ENCODE data around the gene SND1.
A peak's percentile ranks its signal among the peaks of the same experiment; 100 is the strongest.

Gene SND1

DNA sequence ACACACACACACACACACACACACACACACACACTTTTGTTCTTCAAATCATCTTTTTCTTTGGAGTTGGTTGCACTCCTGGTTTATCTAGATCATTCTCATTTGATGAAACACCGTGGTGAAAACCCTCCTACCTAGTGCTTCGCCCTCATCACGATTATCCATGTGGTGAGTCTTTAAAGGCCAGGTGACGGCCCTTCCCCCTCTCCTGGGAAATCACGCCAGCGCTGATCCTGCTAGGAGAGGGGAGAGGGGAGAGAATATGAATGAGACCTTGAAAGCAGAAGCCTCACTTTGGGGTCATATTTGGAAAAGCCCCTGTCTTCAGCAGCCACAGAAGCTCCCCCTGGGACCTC, 483.1 kb downstream of the SND1 start:
- Histone ChIP-seq H3K27ac (no peak overlapping the region), H3K4me3 (peak overlapping the region; percentile 75)
- DNase-seq (ENCODE audit: low spot score) = peak; percentile 40
- TF ChIP-seq, protein P1, sequence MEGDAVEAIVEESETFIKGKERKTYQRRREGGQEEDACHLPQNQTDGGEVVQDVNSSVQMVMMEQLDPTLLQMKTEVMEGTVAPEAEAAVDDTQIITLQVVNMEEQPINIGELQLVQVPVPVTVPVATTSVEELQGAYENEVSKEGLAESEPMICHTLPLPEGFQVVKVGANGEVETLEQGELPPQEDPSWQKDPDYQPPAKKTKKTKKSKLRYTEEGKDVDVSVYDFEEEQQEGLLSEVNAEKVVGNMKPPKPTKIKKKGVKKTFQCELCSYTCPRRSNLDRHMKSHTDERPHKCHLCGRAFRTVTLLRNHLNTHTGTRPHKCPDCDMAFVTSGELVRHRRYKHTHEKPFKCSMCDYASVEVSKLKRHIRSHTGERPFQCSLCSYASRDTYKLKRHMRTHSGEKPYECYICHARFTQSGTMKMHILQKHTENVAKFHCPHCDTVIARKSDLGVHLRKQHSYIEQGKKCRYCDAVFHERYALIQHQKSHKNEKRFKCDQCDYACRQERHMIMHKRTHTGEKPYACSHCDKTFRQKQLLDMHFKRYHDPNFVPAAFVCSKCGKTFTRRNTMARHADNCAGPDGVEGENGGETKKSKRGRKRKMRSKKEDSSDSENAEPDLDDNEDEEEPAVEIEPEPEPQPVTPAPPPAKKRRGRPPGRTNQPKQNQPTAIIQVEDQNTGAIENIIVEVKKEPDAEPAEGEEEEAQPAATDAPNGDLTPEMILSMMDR (IDR thresholded peaks at IDR 0.05) = no peak

DNA sequence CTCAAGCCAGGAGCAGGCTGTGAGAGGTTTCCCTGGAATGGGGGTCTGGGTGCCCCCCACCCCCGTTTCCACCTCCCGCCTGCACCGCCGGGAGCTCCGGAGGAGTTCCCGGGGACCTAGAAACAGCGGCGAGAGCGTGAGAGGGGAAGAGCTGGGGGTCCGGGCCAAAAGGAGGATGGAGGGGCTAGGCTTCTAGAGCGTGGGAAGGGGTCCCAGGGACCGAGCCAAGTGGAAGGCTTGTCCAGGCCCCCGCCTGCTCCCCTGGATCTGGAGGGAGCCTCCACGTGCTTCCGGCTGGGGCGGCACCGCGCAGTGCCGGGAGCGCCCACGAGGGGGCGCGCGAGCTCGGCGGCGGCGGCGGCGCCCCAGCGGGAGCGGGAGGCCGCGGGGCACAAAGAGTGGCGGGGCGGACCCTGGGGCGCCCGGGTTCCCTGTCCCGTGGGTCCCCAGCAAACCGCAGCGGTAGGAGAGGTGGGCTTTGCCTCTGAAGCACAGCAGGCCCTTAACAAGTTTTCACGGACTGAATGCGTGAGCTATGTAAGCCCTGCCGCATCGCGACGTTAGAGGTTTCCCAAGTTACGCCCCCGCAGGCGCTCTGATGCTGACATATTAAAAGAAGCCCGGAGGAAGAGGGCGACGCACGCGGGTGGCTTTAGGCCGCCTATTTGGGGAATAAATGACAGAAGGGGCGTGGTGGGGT, 483.7 kb downstream of the SND1 start:
- peak; percentile 75 for DNase-seq (ENCODE audit: low spot score)
- no peak overlapping the region for H3K27ac ChIP-seq

DNA sequence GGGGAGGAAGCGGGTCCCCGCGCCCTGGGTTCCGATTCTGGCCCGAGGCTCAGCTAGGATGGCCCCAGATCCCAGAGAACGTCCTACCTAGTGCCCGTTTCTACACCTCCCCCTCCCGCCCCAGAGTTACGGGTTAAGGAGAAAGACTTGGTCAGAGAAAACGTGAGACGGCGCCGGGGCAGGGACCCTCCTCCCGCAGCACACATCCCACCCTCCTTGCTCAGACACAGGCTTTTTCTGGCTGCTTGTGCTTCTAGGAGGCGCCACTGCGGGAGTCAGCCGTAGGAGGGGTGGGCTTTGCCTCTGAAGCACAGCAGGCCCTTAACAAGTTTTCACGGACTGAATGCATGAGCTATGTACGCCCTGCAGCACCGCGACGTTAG, 484.2 kb downstream of the SND1 start:
- H3K27ac ChIP-seq = no peak overlapping the region
- DNase-seq (ENCODE audit: low spot score) = no peak
- TF ChIP-seq, protein P1 (IDR thresholded peaks at IDR 0.05) = no peak
- H3K4me3 ChIP-seq = peak overlapping the region; percentile 75

More for the DNA sequence above, 483.7 kb downstream of the SND1 start:
- peak overlapping the region; percentile 75 for H3K4me3 ChIP-seq
- TF ChIP-seq, protein P1 (IDR thresholded peaks at IDR 0.05) = peak; percentile 85

DNA sequence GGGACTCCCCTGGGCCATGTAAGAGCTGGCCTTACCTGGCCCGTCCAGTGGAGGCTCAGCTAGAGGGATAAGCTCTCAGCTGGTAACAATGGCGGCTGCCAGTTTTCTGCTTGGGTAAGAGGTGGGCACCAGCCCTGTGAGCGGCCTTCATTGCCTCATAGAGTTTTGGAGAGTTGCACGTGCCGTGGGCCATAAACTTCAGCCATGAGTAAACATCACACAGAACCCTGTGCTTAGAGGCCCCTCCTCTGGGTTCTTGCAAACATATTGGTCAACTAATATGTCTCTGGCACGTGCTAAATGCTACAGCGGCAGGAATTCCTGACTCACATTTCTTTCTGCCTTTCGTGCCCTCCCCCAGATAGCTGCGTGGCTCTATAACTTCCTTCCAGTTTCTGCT, 485.2 kb downstream of the SND1 start:
- TF ChIP-seq, protein P1 (IDR thresholded peaks at IDR 0.05) = no peak
- Histone ChIP-seq H3K4me3 (no peak overlapping the region), H3K27ac (no peak overlapping the region)
- peak; percentile 52 for DNase-seq (ENCODE audit: low spot score)

DNA sequence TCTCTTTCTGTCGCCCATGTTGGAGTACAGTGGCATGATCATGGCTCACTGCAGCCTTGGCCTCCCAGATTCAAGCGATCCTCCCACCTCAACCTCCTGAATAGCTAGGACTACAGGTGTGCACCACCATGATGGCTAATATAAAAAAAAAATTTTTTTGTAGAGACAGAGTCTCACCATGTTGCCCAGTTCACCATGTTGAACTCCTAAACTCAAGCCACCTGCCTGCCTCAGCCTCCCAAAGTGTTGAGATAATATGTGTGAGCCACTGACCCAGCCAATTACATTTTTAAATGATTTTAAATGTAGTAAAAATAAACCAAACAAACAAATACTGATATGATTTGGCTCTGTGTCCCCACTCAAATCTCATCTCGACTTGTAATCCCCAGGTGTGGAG, 487.4 kb downstream of the SND1 start:
- no peak overlapping the region for H3K4me3 ChIP-seq
- TF ChIP-seq, protein P1 (IDR thresholded peaks at IDR 0.05) = no peak
- no peak overlapping the region for H3K27ac ChIP-seq
- DNase-seq (ENCODE audit: low spot score) = peak; percentile 26

DNA sequence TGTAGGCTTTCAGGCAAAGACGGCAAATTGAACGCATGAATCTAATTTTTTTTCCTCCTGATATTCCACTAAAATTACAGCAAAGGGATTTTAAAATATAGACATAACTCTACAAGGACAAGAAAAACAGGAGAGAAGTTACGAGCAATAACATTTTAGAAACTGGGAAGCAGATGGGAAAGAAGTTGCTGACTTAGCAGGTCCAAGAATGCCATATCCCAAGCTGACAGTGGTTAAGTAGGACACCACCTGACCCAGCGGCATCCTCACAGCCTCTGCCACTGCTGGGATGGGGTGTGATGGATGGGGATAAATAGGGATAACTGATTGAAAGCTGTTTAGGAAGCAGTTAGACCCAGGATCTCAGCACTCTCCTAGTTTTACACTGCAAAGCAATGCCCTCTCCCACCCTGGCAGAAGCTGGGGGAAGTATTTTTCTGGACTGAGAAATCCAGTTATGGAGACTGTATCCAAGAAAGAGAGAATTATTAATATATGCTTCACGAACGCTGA, 489.7 kb downstream of the SND1 start:
- DNase-seq (ENCODE audit: low spot score) = peak; percentile 21
- TF ChIP-seq, protein P1 (IDR thresholded peaks at IDR 0.05) = no peak
- Histone ChIP-seq H3K4me3 (no peak overlapping the region), H3K27ac (no peak overlapping the region)
